HepG2 (cell line): ENCODE data around the gene PLEKHA6. TPM values are rescaled to one million over a fixed set of nuclear protein-coding genes. Genes with fewer than 3 reads are reported as not detected.

Experiments used
- ATAC-seq: fragments of 200-7000 bp; cut with Tn5 transposase; 3 replicates; pipeline ENCODE4 v1.9.1; 2020; ENCODE audit warnings: mild to moderate bottlenecking, moderate library complexity
- BruUV-seq: library from RNA; stranded (reverse); fragments of 400-500 nt; replicated peaks from 2 replicates; lab custom pipeline; 2021; lab: Mats Ljungman, UMichigan
- CTCF ChIA-PET: fragments of 300-600 bp; formaldehyde crosslinking; extraction: SDS; loops from one replicate; lab custom pipeline; 2021; ENCODE audit warnings: low total read pairs, inconsistent platforms, low intra/inter-chr PET ratio; lab: Yijun Ruan, JAX
- POLR2A ChIA-PET: fragments of 350-600 bp; sonication (Branson Sonifier 250); formaldehyde crosslinking; loops from one replicate; lab custom pipeline; 2020; ENCODE audit warnings: antibody characterized with exemption, inconsistent platforms; lab: Yijun Ruan, JAX
- DNase-seq: peaks from one replicate; pipeline ENCODE4 v3.0.0-alpha.2; 2015; ENCODE audit warnings: low spot score
- FAIRE-seq: peaks from 3 replicates; lab custom pipeline; 2011; peaks lifted over from hg19 to GRCh38; lab: Jason Lieb, UNC
- H2AFZ ChIP-seq: one replicate; pipeline ENCODE4 v1.6.1; 2011; ENCODE audit warnings: low read length, inconsistent platforms
- H3K27ac ChIP-seq: fragments of 300-600 bp; 3 replicates; pipeline ENCODE4 v1.8.0; 2011; ENCODE audit warnings: mixed run types, mild to moderate bottlenecking, mixed read lengths, low read length, inconsistent platforms; ENCODE audit not compliant: insufficient read depth; ENCODE audit errors: extremely low read length
- H3K27me3 ChIP-seq, 2 experiments: fragments of 200-600 bp in 1 of 2; 2 replicates in 1 of 2; 3 replicates in 1 of 2; pipeline versions ENCODE4 v1.6.0 to v1.8.0; 2011; ENCODE audit warnings: low read length in 2 of 2, mild to moderate bottlenecking in 2 of 2, moderate library complexity in 2 of 2, inconsistent platforms in 1 of 2; ENCODE audit not compliant: insufficient read depth in 2 of 2, control insufficient read depth in 1 of 2
- H3K36me3 ChIP-seq, 2 experiments: fragments of 200-600 bp in 1 of 2; replicated peaks in 1 of 2; 2 replicates in 1 of 2; 3 replicates in 1 of 2; pipeline versions ENCODE4 v1.5.1 to v1.8.0; 2011; ENCODE audit warnings: low read length in 2 of 2, inconsistent platforms in 1 of 2; ENCODE audit not compliant: insufficient read depth in 2 of 2, control insufficient read depth in 1 of 2
- H3K4me1 ChIP-seq: 2 replicates; pipeline ENCODE4 v1.5.1; 2012; ENCODE audit warnings: low read length, inconsistent platforms; ENCODE audit not compliant: insufficient read depth
- H3K4me2 ChIP-seq: 2 replicates; pipeline ENCODE4 v1.6.0; 2011; ENCODE audit warnings: low read depth, low read length, inconsistent platforms
- H3K4me3 ChIP-seq, 3 experiments: fragments of 200-600 bp in 1 of 3; sonication (generic), shearing (Covaris generic) in 1 of 3; replicated peaks in 1 of 3; 2 replicates each; pipeline ENCODE4 v1.5.1; 2011 to 2016; ENCODE audit warnings: low read length in 3 of 3, inconsistent platforms in 2 of 3, low read depth in 2 of 3, mild to moderate bottlenecking in 2 of 3, control low read depth in 1 of 3, mixed read lengths in 1 of 3; ENCODE audit not compliant: insufficient read depth in 1 of 3
- H3K79me2 ChIP-seq: one replicate; pipeline ENCODE4 v1.6.1; 2011; ENCODE audit warnings: low read length, inconsistent platforms; ENCODE audit not compliant: insufficient read depth
- H3K9ac ChIP-seq: 2 replicates; pipeline ENCODE4 v1.6.0; 2011; ENCODE audit warnings: mild to moderate bottlenecking, low read depth, low read length, inconsistent platforms; ENCODE audit not compliant: insufficient read depth
- H3K9me3 ChIP-seq: 2 replicates; pipeline ENCODE4 v1.5.1; 2012; ENCODE audit warnings: mild to moderate bottlenecking, low read length
- H4K20me1 ChIP-seq: 2 replicates; pipeline ENCODE4 v1.6.0; 2011; ENCODE audit warnings: inconsistent platforms, mild to moderate bottlenecking, low read length, moderate library complexity; ENCODE audit not compliant: insufficient read depth
- AGO1 ChIP-seq: fragments of 200-400 bp; formaldehyde crosslinking; IDR thresholded peaks from 2 replicates; pipeline ENCODE4 v1.6.1; 2017; ENCODE audit warnings: mild to moderate bottlenecking, low read depth, low read length, moderate library complexity; ENCODE audit not compliant: poor library complexity, severe bottlenecking
- CBX1 ChIP-seq: IDR thresholded peaks from one replicate; pipeline ENCODE4 v1.6.1; 2016; ENCODE audit warnings: antibody characterized with exemption, low read depth
- FOXP1 ChIP-seq, 2 experiments: fragments of 450-650 bp in 1 of 2; IDR thresholded peaks; 2 replicates each; pipeline ENCODE4 v1.6.1; 2017 to 2018; ENCODE audit warnings: antibody characterized with exemption in 1 of 2
- GFI1 ChIP-seq: sonication (generic); formaldehyde crosslinking; IDR thresholded peaks from 2 replicates; pipeline ENCODE4 v1.5.0; 2020; ENCODE audit warnings: missing genetic modification reagents, mild to moderate bottlenecking, borderline replicate concordance
- GTF2F1 ChIP-seq: fragments of 150-350 bp; IDR thresholded peaks from 2 replicates; pipeline ENCODE4 v1.6.1; 2014; ENCODE audit warnings: low read length
- MAF1 ChIP-seq: sonication (generic); formaldehyde crosslinking; IDR thresholded peaks from 2 replicates; pipeline ENCODE4 v1.5.0; 2020; ENCODE audit warnings: missing genetic modification reagents, borderline replicate concordance
- PHF21A ChIP-seq: sonication (generic); formaldehyde crosslinking; IDR thresholded peaks from 2 replicates; pipeline ENCODE4 v1.5.0; 2020; ENCODE audit warnings: mild to moderate bottlenecking, missing genetic modification reagents
- REL ChIP-seq: sonication (generic); formaldehyde crosslinking; conservative IDR thresholded peaks from 2 replicates; pipeline ENCODE4 v1.8.0; 2022; ENCODE audit warnings: mild to moderate bottlenecking, missing genetic modification reagents, moderate library complexity
- RFXAP ChIP-seq: sonication (generic); formaldehyde crosslinking; IDR thresholded peaks from 2 replicates; pipeline ENCODE4 v1.4.0; 2020; ENCODE audit warnings: missing genetic modification reagents, borderline replicate concordance
- SKI ChIP-seq: fragments of 450-650 bp; IDR thresholded peaks from one replicate; pipeline ENCODE4 v1.6.1; 2018; ENCODE audit warnings: mild to moderate bottlenecking; ENCODE audit not compliant: partially characterized antibody
- SNAI1 ChIP-seq: sonication (generic); formaldehyde crosslinking; IDR thresholded peaks from 2 replicates; pipeline ENCODE4 v1.5.0; 2020; ENCODE audit warnings: mild to moderate bottlenecking, missing genetic modification reagents, borderline replicate concordance
- STAT5B ChIP-seq: sonication (generic); formaldehyde crosslinking; IDR thresholded peaks from 2 replicates; pipeline ENCODE4 v1.4.0; 2020; ENCODE audit warnings: missing genetic modification reagents
- ZNF121 ChIP-seq: sonication (generic); formaldehyde crosslinking; IDR thresholded peaks from 2 replicates; pipeline ENCODE4 v1.5.0; 2020; ENCODE audit warnings: mild to moderate bottlenecking, missing genetic modification reagents
- ZNF234 ChIP-seq: sonication (generic); formaldehyde crosslinking; conservative IDR thresholded peaks from 2 replicates; pipeline ENCODE4 v1.5.1; 2020; ENCODE audit warnings: mild to moderate bottlenecking, missing genetic modification reagents
- ZNF816 ChIP-seq: sonication (generic); formaldehyde crosslinking; IDR thresholded peaks from 2 replicates; pipeline ENCODE4 v1.8.0; 2022; ENCODE audit warnings: missing genetic modification reagents, mild to moderate bottlenecking, borderline replicate concordance
- WGBS: methylation state at CpG from one replicate; pipeline ENCODE4 v1.1.6; 2017; ENCODE audit warnings: low lambda C conversion rate; 5-methylcytosine and 5-hydroxymethylcytosine counted together
- in situ Hi-C: cut with HindIII; loops from 2 replicates; pipeline ENCODE4 v1.10.0; 2017; ENCODE audit warnings: low pct_unique_long_range_greater_than_20kb; ENCODE audit not compliant: extremely low pct_ligation_motif_present
- intact Hi-C: fragments of 100-400 bp; cut with micrococcal nuclease; formaldehyde crosslinking; loops from one replicate; pipeline ENCODE4 v1.10.0; 2022; ENCODE audit not compliant: unreplicated experiment
- polyA plus RNA-seq, 8 experiments: library from polyadenylated mRNA; depleted of rRNA in 3 of 8; stranded (reverse) in 7 of 8; unstranded in 1 of 8; fragments of >200 nt; fragmentation: Illumina TruSeq in 4 of 8; extraction: Trizol in 4 of 8; gene quantifications; 2 replicates each; pipeline versions ENCODE4 v1.2.1 to v1.2.3, GENCODE V29; 2011 to 2016; ENCODE audit warnings: low read depth in 4 of 8, missing spikeins in 1 of 8, mixed read lengths in 1 of 8; ENCODE audit not compliant: insufficient read depth in 1 of 8
- total RNA-seq, 5 experiments: library from RNA; depleted of rRNA; stranded (reverse); fragments of >200 nt; fragmentation: Illumina TruSeq; extraction: Trizol; gene quantifications; 2 replicates each; pipeline ENCODE4 v1.2.3, GENCODE V29; 2016; ENCODE audit warnings: low read depth in 1 of 5
- TF ChIP-seq, protein P1 (sequence below): sonication (generic); formaldehyde crosslinking; IDR thresholded peaks from 2 replicates; pipeline ENCODE4 v1.5.0; 2020; ENCODE audit warnings: mild to moderate bottlenecking, missing genetic modification reagents

PLEKHA6 gene
- total and polyA plus RNA-seq, 2 of the 13 experiments (the other 11 are each of a cell fraction or from before 2014, with no cell fraction given), result 5.3 to 11.4 TPM

DNA sequence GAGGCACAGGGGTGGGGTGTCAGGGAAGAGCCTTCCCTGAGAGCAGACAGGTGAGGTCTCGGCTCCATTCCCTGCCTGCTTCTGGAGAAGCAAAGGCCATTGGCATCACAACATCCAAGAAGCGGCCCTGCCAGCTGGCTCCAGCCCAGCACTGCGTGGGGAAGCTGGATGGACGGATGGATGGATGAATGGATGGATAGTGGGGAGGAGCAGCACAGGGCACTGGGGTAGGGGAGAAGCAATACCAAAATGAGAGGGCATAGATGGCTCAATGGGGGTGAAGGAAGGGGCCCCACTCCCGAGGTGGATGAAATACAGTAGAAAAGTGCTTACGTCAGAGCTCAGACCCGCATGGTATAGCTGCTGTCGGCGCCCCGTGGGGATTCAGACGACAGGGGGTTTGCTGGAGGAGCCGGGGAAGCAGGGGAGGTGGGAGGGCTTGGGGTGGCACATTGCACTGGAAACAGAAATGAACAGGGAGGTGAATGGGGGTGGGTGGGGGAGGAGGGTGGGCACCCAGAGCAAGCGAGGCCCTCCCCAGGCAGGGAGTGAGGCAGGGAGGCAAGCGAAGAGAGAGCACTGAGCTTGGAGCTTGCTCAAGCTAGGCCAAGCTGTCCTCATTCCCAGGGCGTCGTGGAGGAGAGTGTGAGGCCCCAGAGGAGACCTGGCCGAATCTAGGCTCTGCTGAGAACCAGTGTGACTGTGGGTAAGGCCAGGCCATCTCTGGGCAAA lies 136.4 kb downstream of the PLEKHA6 start:
- POLR2A ChIA-PET, result no interaction called here
- H3K27ac ChIP-seq, result no peak overlapping the region
- in situ Hi-C loops, result no loop called here
- no peaks in the 10 kb centered on the region for H4K20me1 ChIP-seq
- H3K9me3 ChIP-seq, result no peaks in the 10 kb centered on the region
- H3K4me3 ChIP-seq, result no peak overlapping the region
- H2AFZ ChIP-seq, result no peak overlapping the region
- TF ChIP-seq GFI1 (no peak), AGO1 (no peak), CBX1 (no peak), SNAI1 (CRISPR knock-in tag) (no peak), STAT5B (CRISPR knock-in tag) (no peak), ZNF234 (CRISPR knock-in tag) (no peak), GTF2F1 (no peak), ZNF121 (CRISPR knock-in tag) (no peak), MAF1 (CRISPR knock-in tag) (no peak), REL (CRISPR knock-in tag) (no peak), SKI (no peak), ZNF816 (CRISPR knock-in tag) (no peak), RFXAP (CRISPR knock-in tag) (no peak), FOXP1 (IDR thresholded peaks at IDR 0.05) (no peak), FOXP1 (CRISPR knock-in tag; IDR thresholded peaks at IDR 0.05) (no peak), PHF21A (CRISPR knock-in tag) (no peak)
- TF ChIP-seq, protein P1, sequence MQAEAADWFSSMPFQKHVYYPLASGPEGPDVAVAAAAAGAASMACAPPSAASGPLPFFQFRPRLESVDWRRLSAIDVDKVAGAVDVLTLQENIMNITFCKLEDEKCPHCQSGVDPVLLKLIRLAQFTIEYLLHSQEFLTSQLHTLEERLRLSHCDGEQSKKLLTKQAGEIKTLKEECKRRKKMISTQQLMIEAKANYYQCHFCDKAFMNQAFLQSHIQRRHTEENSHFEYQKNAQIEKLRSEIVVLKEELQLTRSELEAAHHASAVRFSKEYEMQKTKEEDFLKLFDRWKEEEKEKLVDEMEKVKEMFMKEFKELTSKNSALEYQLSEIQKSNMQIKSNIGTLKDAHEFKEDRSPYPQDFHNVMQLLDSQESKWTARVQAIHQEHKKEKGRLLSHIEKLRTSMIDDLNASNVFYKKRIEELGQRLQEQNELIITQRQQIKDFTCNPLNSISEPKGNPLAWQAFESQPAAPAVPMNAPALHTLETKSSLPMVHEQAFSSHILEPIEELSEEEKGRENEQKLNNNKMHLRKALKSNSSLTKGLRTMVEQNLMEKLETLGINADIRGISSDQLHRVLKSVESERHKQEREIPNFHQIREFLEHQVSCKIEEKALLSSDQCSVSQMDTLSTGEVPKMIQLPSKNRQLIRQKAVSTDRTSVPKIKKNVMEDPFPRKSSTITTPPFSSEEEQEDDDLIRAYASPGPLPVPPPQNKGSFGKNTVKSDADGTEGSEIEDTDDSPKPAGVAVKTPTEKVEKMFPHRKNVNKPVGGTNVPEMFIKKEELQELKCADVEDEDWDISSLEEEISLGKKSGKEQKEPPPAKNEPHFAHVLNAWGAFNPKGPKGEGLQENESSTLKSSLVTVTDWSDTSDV (CRISPR knock-in tag), result no peak
- TF ChIP-seq, all 625 proteins: peak for 0
- FAIRE-seq, result no peak
- no peak for ATAC-seq
- BruUV-seq, result no TSS peak
- Histone ChIP-seq H3K79me2 (no peaks in the 10 kb centered on the region), H3K9ac (no peak overlapping the region), H3K4me2 (no peak overlapping the region), H3K4me1 (peaks cover 18% of the 10 kb centered on the region), H3K36me3 (peaks cover 8 to 24% of the 10 kb centered on the region in 2 experiments; a peak in 4 of 5 replicates), H3K27me3 (no peaks in the 10 kb centered on the region)
- intact Hi-C loops, result no loop called here
- CTCF ChIA-PET, result no interaction called here
- 95% methylated on average over 17 of the region's 17 CpGs for WGBS
- no peak for DNase-seq
